ENCODE results near the gene WNT5B. TPM values are rescaled to one million over a fixed set of nuclear protein-coding genes. Genes with fewer than 3 reads are reported as not detected.
"Not testable (repeated sequence)": the region's sequence is repeated elsewhere in the genome, so short reads cannot be mapped to it uniquely, and the experiment has no call there.

The WNT5B gene
- total RNA-seq, 1 donor from 2014 or later = 22.0 TPM

GRCh38 chr12:1595690-1596347 lies 33.2 kb upstream of the WNT5B start:
- no peak for FAIRE-seq

GRCh38 chr12:1598757-1599156 lies 30.3 kb upstream of the WNT5B start:
- FAIRE-seq = no peak
- no peak for DNase-seq (ENCODE audit: low spot score in 2 of 2)

More at GRCh38 chr12:1595690-1596347, 33.2 kb upstream of the WNT5B start:
- no peak for DNase-seq (ENCODE audit: low spot score in 2 of 2)

- DNase-seq (ENCODE audit: low spot score in 2 of 2); FAIRE-seq: not testable (repeated sequence)
Observed at GRCh38 chr12:1602706-1603105, 26.3 kb upstream of the WNT5B start.

- no peak for FAIRE-seq
Observed at GRCh38 chr12:1603269-1603993, 25.6 kb upstream of the WNT5B start.

GRCh38 chr12:1604464-1604863 lies 24.6 kb upstream of the WNT5B start:
- DNase-seq (ENCODE audit: low spot score in 2 of 2) (no peak), FAIRE-seq (no peak)

More at GRCh38 chr12:1603269-1603993, 25.6 kb upstream of the WNT5B start:
- no peak for DNase-seq (ENCODE audit: low spot score in 2 of 2)

- no peak for FAIRE-seq
Observed at GRCh38 chr12:1605129-1606020, 23.7 kb upstream of the WNT5B start.

GRCh38 chr12:1606021-1606622 lies 22.9 kb upstream of the WNT5B start:
- FAIRE-seq = no peak
- DNase-seq (ENCODE audit: low spot score in 2 of 2) = peak in 1 of 2 donors; percentile 69

More at GRCh38 chr12:1605129-1606020, 23.7 kb upstream of the WNT5B start:
- no peak for DNase-seq (ENCODE audit: low spot score in 2 of 2)

- DNase-seq (ENCODE audit: low spot score in 2 of 2) = no peak
- no peak for FAIRE-seq
Observed at GRCh38 chr12:1607940-1608712, 20.9 kb upstream of the WNT5B start.

GRCh38 chr12:1608713-1609119 lies 20.3 kb upstream of the WNT5B start:
- FAIRE-seq (no peak), DNase-seq (ENCODE audit: low spot score in 2 of 2) (no peak)

- FAIRE-seq (no peak), DNase-seq (ENCODE audit: low spot score in 2 of 2) (no peak)
Observed at GRCh38 chr12:1610072-1610643, 18.9 kb upstream of the WNT5B start.

GRCh38 chr12:1611803-1612572 lies 17.0 kb upstream of the WNT5B start:
- FAIRE-seq (no peak), DNase-seq (ENCODE audit: low spot score in 2 of 2) (no peak)

GRCh38 chr12:1613860-1614259 lies 15.2 kb upstream of the WNT5B start:
- FAIRE-seq (no peak), DNase-seq (ENCODE audit: low spot score in 2 of 2) (no peak)

GRCh38 chr12:1614360-1614759 lies 14.7 kb upstream of the WNT5B start:
- FAIRE-seq (no peak), DNase-seq (ENCODE audit: low spot score in 2 of 2) (no peak)

- FAIRE-seq (no peak), DNase-seq (ENCODE audit: low spot score in 2 of 2) (no peak)
Observed at GRCh38 chr12:1616233-1617066, 12.6 kb upstream of the WNT5B start.

- DNase-seq (ENCODE audit: low spot score in 2 of 2) = no peak
- no peak for FAIRE-seq
Observed at GRCh38 chr12:1618489-1618888, 10.5 kb upstream of the WNT5B start.

GRCh38 chr12:1619159-1619558 lies 9.9 kb upstream of the WNT5B start:
- no peak for FAIRE-seq
- no peak for DNase-seq (ENCODE audit: low spot score in 2 of 2)

- DNase-seq (ENCODE audit: low spot score in 2 of 2) = no peak
- no peak for FAIRE-seq
Observed at GRCh38 chr12:1619587-1619986, 9.4 kb upstream of the WNT5B start.

GRCh38 chr12:1620092-1620491 lies 8.9 kb upstream of the WNT5B start:
- FAIRE-seq = no peak

More at GRCh38 chr12:1620092-1620491, 8.9 kb upstream of the WNT5B start:
- no peak for DNase-seq (ENCODE audit: low spot score in 2 of 2)
